GM23338 (cell line): Measurements from ENCODE around the gene VAMP8. TPM values are rescaled to one million over a fixed set of nuclear protein-coding genes. Genes with fewer than 3 reads are reported as not detected.

Experiments
- ATAC-seq: fragments of 200-7000 bp; cut with Tn5 transposase; 3 replicates; pipeline ENCODE4 v1.9.1; 2020
- DNase-seq: peaks from one replicate; pipeline ENCODE4 v3.0.0-alpha.2; 2015; ENCODE audit warnings: low spot score
- H2AFZ ChIP-seq: fragments of 200-600 bp; sonication (generic); 2 replicates; pipeline ENCODE4 v1.8.0; 2016; ENCODE audit warnings: antibody characterized with exemption, mild to moderate bottlenecking, moderate library complexity
- H3F3A ChIP-seq: fragments of 200-600 bp; sonication (generic); replicated peaks from 2 replicates; pipeline ENCODE4 v1.8.0; 2017; ENCODE audit warnings: antibody characterized with exemption, mixed run types, low read depth
- H3K27ac ChIP-seq: fragments of 200-600 bp; sonication (generic); 2 replicates; pipeline ENCODE4 v1.6.1; 2016; ENCODE audit warnings: low read depth
- H3K27me3 ChIP-seq: fragments of 200-600 bp; sonication (generic); 2 replicates; pipeline ENCODE4 v1.8.0; 2016; ENCODE audit warnings: mild to moderate bottlenecking, mixed run types, moderate library complexity; ENCODE audit not compliant: insufficient read depth
- H3K36me3 ChIP-seq: fragments of 200-600 bp; sonication (generic); 2 replicates; pipeline ENCODE4 v1.8.0; 2016; ENCODE audit warnings: mild to moderate bottlenecking; ENCODE audit not compliant: insufficient read depth
- H3K4me1 ChIP-seq: fragments of 200-600 bp; sonication (generic); 2 replicates; pipeline ENCODE4 v1.8.0; 2016; ENCODE audit warnings: mild to moderate bottlenecking, moderate library complexity; ENCODE audit not compliant: insufficient read depth
- H3K4me2 ChIP-seq: fragments of 200-600 bp; sonication (generic); 2 replicates; pipeline ENCODE4 v1.7.1; 2017; ENCODE audit warnings: mixed run types
- H3K4me3 ChIP-seq: fragments of 200-600 bp; sonication (generic); 2 replicates; pipeline ENCODE4 v1.6.1; 2016; ENCODE audit warnings: mixed run types
- H3K79me2 ChIP-seq: fragments of 200-600 bp; sonication (generic); replicated peaks from 2 replicates; pipeline ENCODE4 v1.8.0; 2017; ENCODE audit warnings: mild to moderate bottlenecking; ENCODE audit not compliant: insufficient read depth
- H3K9me2 ChIP-seq: fragments of 200-600 bp; sonication (generic); 2 replicates; pipeline ENCODE4 v1.8.0; 2017; ENCODE audit not compliant: insufficient read depth
- H4K20me1 ChIP-seq: fragments of 200-600 bp; sonication (generic); replicated peaks from 2 replicates; pipeline ENCODE4 v1.8.0; 2017; ENCODE audit warnings: mild to moderate bottlenecking; ENCODE audit not compliant: insufficient read depth
- H3K27ac Mint-ChIP-seq: 2 replicates; pipeline ENCODE4 v1.8.0; 2020; ENCODE audit warnings: inconsistent platforms, mild to moderate bottlenecking, moderate library complexity, mixed read lengths
- H3K27me3 Mint-ChIP-seq: 3 replicates; pipeline ENCODE4 v1.8.0; 2022; ENCODE audit warnings: low read depth, mild to moderate bottlenecking, moderate library complexity, mixed read lengths, inconsistent platforms; ENCODE audit not compliant: insufficient read depth, poor library complexity
- H3K36me3 Mint-ChIP-seq: 3 replicates; pipeline ENCODE4 v1.8.0; 2021; ENCODE audit warnings: low read depth, mild to moderate bottlenecking, inconsistent platforms, moderate library complexity, mixed read lengths
- H3K4me1 Mint-ChIP-seq: 3 replicates; pipeline ENCODE4 v1.8.0; 2020; ENCODE audit warnings: mild to moderate bottlenecking, inconsistent platforms, mixed read lengths
- H3K4me3 Mint-ChIP-seq: 3 replicates; pipeline ENCODE4 v1.8.0; 2021; ENCODE audit warnings: moderate library complexity, mild to moderate bottlenecking, inconsistent platforms, mixed read lengths
- H3K9me3 Mint-ChIP-seq: 3 replicates; pipeline ENCODE4 v1.8.0; 2020; ENCODE audit warnings: moderate library complexity, mild to moderate bottlenecking, inconsistent platforms, mixed read lengths
- CREB1 ChIP-seq: fragments of 250-450 bp; sonication (Bioruptor Pico); IDR thresholded peaks from 2 replicates; pipeline ENCODE4 v1.5.0; 2020; ENCODE audit warnings: low read depth, mild to moderate bottlenecking, moderate library complexity
- POLR2AphosphoS5 ChIP-seq: IDR thresholded peaks from 2 replicates; pipeline ENCODE4 v1.6.1; 2016; ENCODE audit warnings: antibody characterized with exemption, low read depth
- REST ChIP-seq: IDR thresholded peaks from one replicate; pipeline ENCODE4 v1.6.1; 2018; ENCODE audit warnings: antibody characterized with exemption; ENCODE audit not compliant: unreplicated experiment
- STAT1 ChIP-seq: IDR thresholded peaks from one replicate; pipeline ENCODE4 v1.6.1; 2016; ENCODE audit warnings: antibody characterized with exemption; ENCODE audit not compliant: unreplicated experiment
- ZNF462 ChIP-seq: fragments of 250-450 bp; sonication (Bioruptor Pico); IDR thresholded peaks from 2 replicates; pipeline ENCODE4 v1.5.0; 2020; ENCODE audit warnings: mild to moderate bottlenecking, moderate library complexity
- polyA plus RNA-seq: library from polyadenylated mRNA; unstranded; fragments of >200 nt; fragmentation: Nextera tagmentation; extraction: Ambion mirVana; gene quantifications from 2 replicates; pipeline ENCODE4 v1.2.1, GENCODE V29; 2016
- total RNA-seq: library from RNA; depleted of rRNA; stranded (reverse); fragments of >200 nt; shearing (Covaris generic); gene quantifications from 2 replicates; pipeline ENCODE4 v1.2.3, GENCODE V29; 2014

VAMP8 gene
- total and polyA plus RNA-seq, 2 experiments from 2014 or later = 16.3 to 71.7 TPM

GRCh38 chr2:85548608-85548900 is 28.8 kb upstream of the VAMP8 start (continued):
- TF ChIP-seq ZNF462 = no peak
- no peak for TF ChIP-seq CREB1 (CRISPR knock-in tag)

DNA sequence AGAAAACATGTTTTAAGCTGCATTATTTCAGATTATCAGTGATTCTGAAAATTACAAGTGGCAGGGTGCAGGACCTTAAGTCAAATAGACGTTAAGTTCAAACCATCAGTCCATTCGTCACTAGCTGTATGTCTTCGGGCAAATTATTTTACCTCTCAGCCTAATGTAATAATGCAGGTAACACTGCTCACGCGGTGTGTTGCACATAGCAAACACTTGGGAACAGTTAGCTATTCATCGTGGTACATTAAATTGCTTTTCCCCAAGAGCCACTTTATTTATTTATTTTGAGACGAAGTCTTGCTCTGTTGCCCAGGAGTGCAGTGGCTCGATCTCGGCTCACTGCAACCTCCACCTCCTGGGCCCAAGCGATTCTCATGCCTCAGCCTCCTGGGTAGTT is 28.3 kb upstream of the VAMP8 start:
- Histone ChIP-seq H3K4me2 (no peak overlapping the region), H3K27me3 (no peaks in the 10 kb centered on the region), H3K79me2 (no peaks in the 10 kb centered on the region), H3K9me2 (no peaks in the 10 kb centered on the region), H3K36me3 (peaks cover 41% of the 10 kb centered on the region), H4K20me1 (no peaks in the 10 kb centered on the region), H3K4me1 (no peaks in the 10 kb centered on the region), H3K27ac (no peak overlapping the region), H3F3A (peaks cover 34% of the 10 kb centered on the region), H2AFZ (no peak overlapping the region), H3K4me3 (no peak overlapping the region)
- peaks cover 12% of the 10 kb centered on the region; the same call in 2 of the 3 replicates for H3K4me1 Mint-ChIP-seq
- ATAC-seq (no peak), DNase-seq (no peak)
- no peaks in the 10 kb centered on the region; the same call in 2 of the 3 replicates for H3K9me3 Mint-ChIP-seq
- no peak overlapping the region for H3K27ac Mint-ChIP-seq
- peaks cover 78% of the 10 kb centered on the region for H3K36me3 Mint-ChIP-seq
- no peak overlapping the region for H3K4me3 Mint-ChIP-seq
- peaks cover 18% of the 10 kb centered on the region for H3K27me3 Mint-ChIP-seq
- TF ChIP-seq REST (no peak), ZNF462 (no peak), STAT1 (no peak), POLR2AphosphoS5 (no peak)
